D721Med (cell line): Measurements from ENCODE around the gene STAT1.

Experiments used
- DNase-seq: peaks from one replicate; pipeline ENCODE4 v3.0.0; 2011; ENCODE audit warnings: low spot score; ENCODE audit not compliant: insufficient read length
- FAIRE-seq: peaks from 2 replicates; lab custom pipeline; 2011; peaks lifted over from hg19 to GRCh38; lab: Jason Lieb, UNC
- TF ChIP-seq, protein P1 (sequence below): IDR thresholded peaks from 2 replicates; pipeline ENCODE4 v1.5.1; 2012; ENCODE audit warnings: mild to moderate bottlenecking, control low read depth; ENCODE audit not compliant: insufficient read depth; ENCODE audit errors: missing control alignments

STAT1 gene

DNA sequence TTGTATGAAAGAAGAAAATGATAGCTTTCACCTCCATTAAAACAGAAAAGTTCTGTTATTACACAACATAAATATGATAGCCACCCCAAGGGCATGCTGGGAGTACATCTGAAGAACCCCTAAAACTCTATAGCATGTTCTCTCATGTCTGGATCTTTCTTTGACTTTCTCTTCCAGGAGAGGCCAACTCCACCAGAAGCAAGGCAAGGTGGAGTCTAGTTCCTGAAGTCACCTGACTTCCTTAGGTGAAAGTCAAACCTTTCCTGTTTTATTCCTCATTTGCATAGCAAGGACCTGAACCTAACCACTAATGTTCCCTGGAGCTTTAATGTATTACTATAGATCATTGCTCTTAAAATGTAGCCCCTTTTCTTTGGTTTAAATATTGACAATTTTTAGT is 5.7 kb downstream of the STAT1 start:
- DNase-seq (no peak), FAIRE-seq (no peak)
- TF ChIP-seq, protein P1, sequence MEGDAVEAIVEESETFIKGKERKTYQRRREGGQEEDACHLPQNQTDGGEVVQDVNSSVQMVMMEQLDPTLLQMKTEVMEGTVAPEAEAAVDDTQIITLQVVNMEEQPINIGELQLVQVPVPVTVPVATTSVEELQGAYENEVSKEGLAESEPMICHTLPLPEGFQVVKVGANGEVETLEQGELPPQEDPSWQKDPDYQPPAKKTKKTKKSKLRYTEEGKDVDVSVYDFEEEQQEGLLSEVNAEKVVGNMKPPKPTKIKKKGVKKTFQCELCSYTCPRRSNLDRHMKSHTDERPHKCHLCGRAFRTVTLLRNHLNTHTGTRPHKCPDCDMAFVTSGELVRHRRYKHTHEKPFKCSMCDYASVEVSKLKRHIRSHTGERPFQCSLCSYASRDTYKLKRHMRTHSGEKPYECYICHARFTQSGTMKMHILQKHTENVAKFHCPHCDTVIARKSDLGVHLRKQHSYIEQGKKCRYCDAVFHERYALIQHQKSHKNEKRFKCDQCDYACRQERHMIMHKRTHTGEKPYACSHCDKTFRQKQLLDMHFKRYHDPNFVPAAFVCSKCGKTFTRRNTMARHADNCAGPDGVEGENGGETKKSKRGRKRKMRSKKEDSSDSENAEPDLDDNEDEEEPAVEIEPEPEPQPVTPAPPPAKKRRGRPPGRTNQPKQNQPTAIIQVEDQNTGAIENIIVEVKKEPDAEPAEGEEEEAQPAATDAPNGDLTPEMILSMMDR, result no peak

DNA sequence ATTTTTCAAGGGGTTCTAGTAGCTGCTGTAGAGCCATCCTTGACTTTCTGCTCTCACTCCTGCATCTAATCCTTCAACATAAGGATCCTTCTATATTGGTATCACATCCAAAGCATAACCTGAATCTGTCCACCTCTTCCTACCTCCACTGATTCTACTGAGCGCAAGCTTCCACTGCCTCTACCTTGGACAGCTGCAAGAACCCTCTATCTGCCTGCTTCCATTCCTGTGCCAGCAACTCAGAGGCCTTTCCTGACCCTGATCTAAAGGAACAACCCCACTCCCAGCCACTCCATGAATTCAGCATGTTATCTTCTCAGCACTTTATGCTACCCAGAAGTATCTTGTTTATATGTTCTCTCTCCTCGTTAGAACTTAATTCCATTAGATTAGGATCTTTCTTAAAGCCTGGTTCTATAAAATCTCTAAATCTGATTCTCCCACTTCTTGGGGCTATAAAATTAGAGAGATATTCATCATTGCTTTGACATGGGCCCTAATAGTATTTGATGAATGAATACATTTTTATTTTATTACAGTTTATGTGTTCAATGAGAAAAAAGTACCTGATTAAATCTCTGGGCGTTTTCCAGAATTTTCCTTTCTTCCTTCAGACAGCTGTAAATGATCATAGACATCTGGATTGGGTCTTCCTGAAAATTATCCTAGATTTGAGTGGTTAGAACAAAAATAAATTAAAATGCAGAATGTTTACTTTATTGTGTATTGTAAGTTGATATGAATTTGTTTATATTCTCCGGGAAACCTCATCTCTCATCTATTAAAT is 6.8 kb downstream of the STAT1 start:
- FAIRE-seq, result no peak
- no peak for DNase-seq
- TF ChIP-seq, protein P1, result no peak

DNA sequence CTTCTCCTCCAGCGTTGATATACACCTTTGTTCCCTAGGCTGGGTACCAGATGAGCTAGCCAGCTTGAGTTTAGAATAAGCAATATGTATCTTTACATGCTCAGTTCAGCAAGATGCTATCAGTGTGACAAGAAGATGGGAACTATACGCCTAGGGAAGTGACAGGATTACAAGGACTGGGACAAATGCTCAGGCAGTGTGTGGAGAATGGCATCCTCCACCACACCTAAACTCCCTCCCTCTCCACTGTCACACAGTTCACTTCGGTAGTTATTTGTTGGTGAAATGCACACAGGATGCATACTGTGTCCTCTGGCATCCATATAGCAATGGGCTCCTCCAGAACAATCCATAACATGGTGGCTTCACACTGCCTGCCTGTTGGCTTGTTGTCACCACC is 7.7 kb downstream of the STAT1 start:
- FAIRE-seq, result no peak
- TF ChIP-seq, protein P1, result no peak
- no peak for DNase-seq

DNA sequence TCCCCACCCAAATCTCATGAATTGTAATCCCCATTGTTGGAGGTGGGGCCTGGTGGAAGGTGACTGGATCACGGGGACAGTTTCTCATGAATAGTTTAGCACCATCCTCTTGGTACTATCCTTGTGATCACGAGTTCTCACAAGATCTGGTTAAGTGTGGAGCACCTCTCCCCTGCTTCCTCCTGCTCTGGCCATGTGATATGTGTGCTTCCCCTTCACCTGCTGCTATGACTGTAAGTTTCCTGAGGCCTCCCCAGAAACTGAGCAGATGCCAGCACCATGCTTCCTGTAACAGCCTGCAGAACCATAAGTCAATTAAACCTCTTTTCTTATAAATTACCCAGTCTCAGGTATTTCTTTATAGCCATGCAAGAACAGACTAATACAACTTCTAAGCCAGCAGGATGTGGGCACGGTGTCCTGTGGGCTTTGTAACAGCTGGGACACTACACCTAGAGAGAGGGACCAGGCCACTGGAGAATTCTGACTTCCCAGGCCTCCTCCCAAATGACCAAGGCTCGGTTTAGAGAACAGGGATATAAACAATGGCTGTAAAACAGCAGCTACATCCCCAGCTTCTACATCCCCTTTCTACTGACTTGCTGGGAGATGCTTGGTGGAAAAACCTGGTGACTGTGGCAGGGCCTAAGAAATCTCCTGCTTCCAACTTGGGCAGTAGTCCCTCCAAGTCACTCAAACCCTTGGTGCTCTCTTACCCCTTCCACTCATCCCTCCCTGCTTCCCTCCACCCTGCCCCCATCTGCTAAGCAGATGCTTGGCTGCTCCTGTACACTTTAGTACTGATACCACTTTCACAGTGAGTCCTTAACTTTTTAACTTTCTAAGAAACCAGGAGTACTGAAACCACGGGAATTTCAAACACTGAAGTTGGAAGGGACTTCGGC is 10.3 kb downstream of the STAT1 start:
- FAIRE-seq, result no peak
- DNase-seq, result no peak
- TF ChIP-seq, protein P1, result no peak

DNA sequence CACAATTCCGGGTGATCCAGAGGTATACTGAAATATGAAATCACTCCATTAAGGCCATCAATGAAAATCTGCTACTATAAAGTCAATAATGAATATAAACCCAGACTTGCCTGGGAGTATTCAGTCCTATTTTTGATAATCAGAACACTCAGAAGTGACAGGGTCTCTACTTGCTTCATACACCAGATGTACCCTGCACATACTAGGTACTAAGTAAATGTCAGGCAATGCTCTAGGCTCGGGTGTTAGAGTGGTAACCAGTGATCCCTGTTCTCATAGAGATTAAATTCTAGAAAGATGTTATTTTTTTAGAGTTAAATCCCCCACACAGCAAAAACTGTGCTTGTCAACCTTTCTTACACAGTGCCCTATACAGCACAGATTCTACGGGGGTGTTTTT is 12.3 kb downstream of the STAT1 start:
- no peak for DNase-seq
- no peak for FAIRE-seq
- TF ChIP-seq, protein P1, result no peak

DNA sequence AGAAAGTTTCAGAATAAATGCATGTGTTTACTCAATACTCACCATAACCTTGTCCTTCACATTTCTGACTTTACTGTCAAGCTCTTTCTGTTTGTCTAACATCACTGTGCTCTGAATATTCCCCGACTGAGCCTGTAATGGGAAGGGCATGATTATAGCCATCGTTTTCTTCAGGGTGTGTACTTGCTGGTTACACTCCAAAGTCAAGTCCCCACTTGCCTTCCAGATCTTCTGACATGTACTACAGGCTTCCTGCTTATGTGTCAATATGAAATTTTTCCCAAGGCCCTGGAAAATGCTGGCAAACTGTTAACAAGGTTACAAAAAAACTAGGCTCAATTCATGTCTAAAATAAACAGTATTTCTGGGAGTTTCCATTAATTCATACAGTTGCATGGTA is 12.9 kb downstream of the STAT1 start:
- no peak for DNase-seq
- no peak for FAIRE-seq
- TF ChIP-seq, protein P1, result no peak
